Measurements from ENCODE around the gene SLC16A10. TPM values are rescaled to one million over a fixed set of nuclear protein-coding genes. Genes with fewer than 3 reads are reported as not detected.

Gene SLC16A10
- total and polyA plus RNA-seq, 7 donors, result 13.9 to 106 (median 43.1) TPM

DNA sequence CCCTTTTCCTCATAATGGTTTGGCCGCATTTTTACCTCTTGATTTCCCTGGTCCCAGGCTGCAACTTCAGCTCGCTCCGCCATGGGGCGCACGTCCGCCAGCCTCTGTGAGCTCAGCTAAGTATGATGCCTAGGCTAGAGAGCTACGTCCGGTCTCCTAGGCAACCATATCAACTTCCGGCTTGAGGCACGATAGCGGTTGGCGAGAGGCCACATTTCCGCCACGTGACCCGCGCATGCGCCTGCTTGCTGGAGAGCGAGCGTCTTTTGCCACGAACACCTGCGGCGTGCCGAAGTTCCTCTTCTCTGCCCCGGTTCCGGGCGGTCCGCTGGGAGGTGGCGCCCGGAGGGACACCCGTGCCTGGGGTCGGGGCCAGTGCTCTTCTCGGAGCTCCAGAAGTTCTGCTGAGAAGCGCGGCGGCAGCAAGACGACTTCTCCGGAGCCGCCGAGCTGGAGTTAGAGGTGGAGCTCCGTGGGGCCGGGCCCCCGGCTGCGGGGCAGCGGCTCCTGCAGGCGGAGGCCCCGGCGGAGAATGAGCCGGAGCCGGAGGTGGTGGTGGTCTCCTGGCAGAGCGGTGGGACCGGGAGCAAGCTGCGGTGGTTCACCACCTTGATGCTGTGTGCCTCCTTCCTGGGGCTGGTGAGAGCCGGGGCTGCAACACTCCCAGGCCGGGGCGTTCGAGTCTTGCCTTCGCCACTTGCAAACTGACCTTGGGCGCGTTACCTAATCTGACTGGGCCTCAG is 172.0 kb downstream of the SLC16A10 start:
- Histone ChIP-seq H3K9me3 (no peaks in the 10 kb centered on the region), H3K36me3 (ENCODE audit: insufficient read depth in 1 of 2, low read depth in 1 of 2) (peaks cover 0 to 4% of the 10 kb centered on the region in 2 donors), H3K4me1 (peaks cover 7% of the 10 kb centered on the region), H3K4me3 (peak overlapping the region; percentile 75), H3K27ac (peak overlapping the region; percentile 87), H3K27me3 (ENCODE audit: insufficient read depth in 3 of 3, low read length in 2 of 3) (no peaks in the 10 kb centered on the region)
- ATAC-seq (peak; percentile 98 to 99 (median 98)), DNase-seq (peak; percentile 98 to 99)
- intact Hi-C loops (cut with DNase I), result loop anchor here in 1 of 2 donors (5.0 to 10.0 kb wide), 2 partner anchors 223 to 786 kb away; partner anchors contain the start of gene REV3L
- WGBS, 3 donors, result 1% methylated on average over 54 to 59 of the region's 59 CpGs
- TF ChIP-seq, protein P1, sequence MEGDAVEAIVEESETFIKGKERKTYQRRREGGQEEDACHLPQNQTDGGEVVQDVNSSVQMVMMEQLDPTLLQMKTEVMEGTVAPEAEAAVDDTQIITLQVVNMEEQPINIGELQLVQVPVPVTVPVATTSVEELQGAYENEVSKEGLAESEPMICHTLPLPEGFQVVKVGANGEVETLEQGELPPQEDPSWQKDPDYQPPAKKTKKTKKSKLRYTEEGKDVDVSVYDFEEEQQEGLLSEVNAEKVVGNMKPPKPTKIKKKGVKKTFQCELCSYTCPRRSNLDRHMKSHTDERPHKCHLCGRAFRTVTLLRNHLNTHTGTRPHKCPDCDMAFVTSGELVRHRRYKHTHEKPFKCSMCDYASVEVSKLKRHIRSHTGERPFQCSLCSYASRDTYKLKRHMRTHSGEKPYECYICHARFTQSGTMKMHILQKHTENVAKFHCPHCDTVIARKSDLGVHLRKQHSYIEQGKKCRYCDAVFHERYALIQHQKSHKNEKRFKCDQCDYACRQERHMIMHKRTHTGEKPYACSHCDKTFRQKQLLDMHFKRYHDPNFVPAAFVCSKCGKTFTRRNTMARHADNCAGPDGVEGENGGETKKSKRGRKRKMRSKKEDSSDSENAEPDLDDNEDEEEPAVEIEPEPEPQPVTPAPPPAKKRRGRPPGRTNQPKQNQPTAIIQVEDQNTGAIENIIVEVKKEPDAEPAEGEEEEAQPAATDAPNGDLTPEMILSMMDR (IDR thresholded peaks at IDR 0.05), result peak; percentile 95

DNA sequence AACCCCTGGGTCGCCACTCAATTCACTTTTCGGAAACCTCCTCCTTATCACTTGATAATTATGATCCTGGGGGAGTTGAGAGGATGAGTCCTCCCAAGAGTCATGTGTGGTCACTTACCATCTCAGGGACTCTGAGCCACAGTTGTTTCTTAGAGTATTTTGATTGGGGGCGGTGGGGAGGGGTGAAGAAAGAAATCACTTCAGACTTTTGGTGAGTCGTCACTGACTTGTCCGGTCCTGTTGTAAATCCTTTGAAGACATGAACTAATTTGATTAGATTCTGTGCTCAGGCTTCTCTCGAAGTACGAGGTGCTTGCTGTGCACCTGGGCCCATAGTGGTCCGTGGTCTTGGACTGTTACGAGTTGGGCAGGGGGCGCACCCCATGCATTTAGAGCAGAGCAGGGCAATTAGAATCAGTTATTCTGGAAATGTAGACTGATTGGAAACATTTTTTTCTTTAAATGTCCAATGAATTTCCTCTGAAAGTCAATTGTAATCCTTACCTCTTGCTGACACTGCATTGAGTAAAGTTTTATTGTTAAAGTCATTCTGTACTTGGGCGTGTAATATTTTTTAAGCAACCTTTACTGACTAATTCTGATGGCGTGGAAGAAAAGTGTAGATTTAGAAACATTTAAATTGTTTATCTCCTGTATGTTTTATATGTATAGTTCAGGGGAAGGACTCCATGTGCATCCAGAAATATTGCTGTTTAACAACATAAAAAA is 173.4 kb downstream of the SLC16A10 start:
- Histone ChIP-seq H3K4me3 (peak overlapping the region; percentile 75), H3K27me3 (ENCODE audit: insufficient read depth in 3 of 3, low read length in 2 of 3) (no peaks in the 10 kb centered on the region), H3K27ac (no peak overlapping the region), H3K9me3 (no peaks in the 10 kb centered on the region), H3K4me1 (peaks cover 7% of the 10 kb centered on the region), H3K36me3 (ENCODE audit: insufficient read depth in 1 of 2, low read depth in 1 of 2) (peaks cover 0 to 16% of the 10 kb centered on the region in 2 donors)
- ATAC-seq, result no peak
- intact Hi-C loops (cut with DNase I), result loop anchor here (5.0 to 10.0 kb wide), 2 partner anchors 47 to 394 kb away; no protein-coding TSS in a partner anchor
- WGBS, 3 donors, result 85 to 90% (median 87%) methylated on average over 12 of the region's 12 CpGs
- DNase-seq, result no peak
- TF ChIP-seq, protein P1 (IDR thresholded peaks at IDR 0.05), result no peak

DNA sequence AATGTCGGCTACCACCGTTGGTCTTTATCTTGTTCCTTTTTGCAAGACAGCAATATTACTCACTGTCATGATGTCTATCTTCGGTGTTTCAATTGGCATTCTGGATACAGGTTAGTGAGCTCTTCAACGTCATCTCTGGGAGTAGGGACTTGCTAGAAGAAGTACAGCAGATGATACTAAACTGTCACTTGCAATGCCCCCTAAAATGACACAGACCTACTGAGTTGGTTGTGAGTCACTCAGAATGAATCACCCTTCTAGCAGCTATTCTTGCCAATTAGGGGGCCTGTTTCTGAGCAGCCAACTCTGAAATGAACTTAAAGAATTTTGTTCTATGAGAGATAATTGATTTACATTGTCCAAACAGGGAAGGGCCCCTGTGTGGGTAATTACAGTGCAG is 176.5 kb downstream of the SLC16A10 start:
- intact Hi-C loops (cut with DNase I), result loop anchor here (5.0 to 10.0 kb wide), 2 partner anchors 43 to 391 kb away; no protein-coding TSS in a partner anchor
- ATAC-seq, result peak in 1 of 4 donors; percentile 32
- no peak for DNase-seq

DNA sequence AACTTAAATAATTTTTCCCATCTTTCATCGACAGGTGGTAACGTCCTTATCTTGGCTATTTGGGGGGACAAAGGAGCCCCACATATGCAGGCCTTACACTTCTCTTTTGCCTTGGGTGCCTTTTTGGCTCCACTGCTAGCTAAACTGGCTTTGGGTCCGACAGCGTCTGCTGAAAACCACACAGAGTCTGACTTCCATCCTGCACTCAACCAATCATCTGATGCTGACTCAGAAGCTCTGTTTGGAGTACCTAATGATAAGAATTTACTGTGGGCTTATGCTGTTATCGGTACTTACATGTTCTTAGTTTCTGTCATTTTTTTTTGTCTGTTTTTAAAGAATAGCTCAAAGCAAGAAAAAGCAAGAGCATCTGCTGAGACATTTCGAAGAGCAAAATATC is 178.5 kb downstream of the SLC16A10 start:
- no peak overlapping the region for H3K4me3 ChIP-seq
- TF ChIP-seq, protein P1 (IDR thresholded peaks at IDR 0.05), result no peak
- intact Hi-C loops (cut with DNase I), result loop anchor here in 1 of 2 donors (10.0 kb wide), 1 partner anchor 389 kb away; no protein-coding TSS in a partner anchor
- H3K9me3 ChIP-seq, result no peaks in the 10 kb centered on the region
- no peaks in the 10 kb centered on the region for H3K27me3 ChIP-seq (ENCODE audit: insufficient read depth in 3 of 3, low read length in 2 of 3)
- WGBS, 3 donors, result 89 to 93% (median 92%) methylated on average over 6 of the region's 6 CpGs
- H3K36me3 ChIP-seq (ENCODE audit: insufficient read depth in 1 of 2, low read depth in 1 of 2), result peaks cover 4 to 32% of the 10 kb centered on the region in 2 donors
- peaks cover 16% of the 10 kb centered on the region for H3K4me1 ChIP-seq
- peak overlapping the region; percentile 14 for H3K27ac ChIP-seq
- DNase-seq (no peak), ATAC-seq (no peak)

More for the DNA sequence above, 176.5 kb downstream of the SLC16A10 start:
- H3K4me1 ChIP-seq, result peaks cover 21% of the 10 kb centered on the region
- no peaks in the 10 kb centered on the region for H3K27me3 ChIP-seq (ENCODE audit: insufficient read depth in 3 of 3, low read length in 2 of 3)
- H3K36me3 ChIP-seq (ENCODE audit: insufficient read depth in 1 of 2, low read depth in 1 of 2), result peaks cover 4 to 32% of the 10 kb centered on the region in 2 donors
- WGBS, 3 donors, result 68 to 86% (median 81%) methylated on average over 4 of the region's 4 CpGs
- H3K9me3 ChIP-seq, result no peaks in the 10 kb centered on the region
- H3K4me3 ChIP-seq, result no peak overlapping the region
- TF ChIP-seq, protein P1 (IDR thresholded peaks at IDR 0.05), result no peak
- peak overlapping the region; percentile 31 for H3K27ac ChIP-seq

All from psoas muscle (tissue), 8 donors.